Measurements from ENCODE around the gene DHX40.
"Not testable (repeated sequence)": the region's sequence is repeated elsewhere in the genome, so short reads cannot be mapped to it uniquely, and the experiment has no call there.

Gene DHX40

GRCh38 chr17:59631276-59631675, 65.9 kb downstream of the DHX40 start:
- no peak for DNase-seq (ENCODE audit: low spot score)

- DNase-seq (ENCODE audit: low spot score) = no peak
These were observed 67.0 kb downstream of the DHX40 start for GRCh38 chr17:59632398-59632797.

- DNase-seq (ENCODE audit: low spot score) = no peak
These were observed 68.4 kb downstream of the DHX40 start for GRCh38 chr17:59633658-59634359.

GRCh38 chr17:59634632-59635541, 69.5 kb downstream of the DHX40 start:
- DNase-seq (ENCODE audit: low spot score) = no peak

- no peak for DNase-seq (ENCODE audit: low spot score)
These were observed 72.4 kb downstream of the DHX40 start for GRCh38 chr17:59637611-59638310.

DNA sequence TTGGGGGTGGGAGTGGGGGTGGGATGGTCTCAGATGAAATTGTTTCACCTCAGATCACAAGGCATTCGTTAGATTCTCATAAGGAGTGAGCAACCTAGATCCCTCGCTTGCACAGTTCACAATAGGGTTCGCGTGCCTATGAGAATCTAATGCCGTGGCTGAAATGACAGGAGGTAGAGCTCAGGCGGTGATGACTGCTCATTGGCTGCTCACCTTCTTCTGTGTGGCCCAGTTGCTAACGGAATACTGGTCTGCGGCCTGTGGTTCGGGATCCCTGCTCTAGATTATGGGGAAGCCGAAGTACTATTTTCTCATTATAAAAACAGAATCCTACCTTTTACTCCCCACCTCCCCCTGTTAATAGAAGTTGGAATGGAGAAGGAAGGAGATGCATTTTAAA, 73.1 kb downstream of the DHX40 start:
- DNase-seq (ENCODE audit: low spot score) = no peak

- DNase-seq (ENCODE audit: low spot score) = no peak
These were observed 76.5 kb downstream of the DHX40 start for GRCh38 chr17:59641799-59642484.

- no peak for DNase-seq (ENCODE audit: low spot score)
These were observed 77.2 kb downstream of the DHX40 start for GRCh38 chr17:59642565-59642964.

DNA sequence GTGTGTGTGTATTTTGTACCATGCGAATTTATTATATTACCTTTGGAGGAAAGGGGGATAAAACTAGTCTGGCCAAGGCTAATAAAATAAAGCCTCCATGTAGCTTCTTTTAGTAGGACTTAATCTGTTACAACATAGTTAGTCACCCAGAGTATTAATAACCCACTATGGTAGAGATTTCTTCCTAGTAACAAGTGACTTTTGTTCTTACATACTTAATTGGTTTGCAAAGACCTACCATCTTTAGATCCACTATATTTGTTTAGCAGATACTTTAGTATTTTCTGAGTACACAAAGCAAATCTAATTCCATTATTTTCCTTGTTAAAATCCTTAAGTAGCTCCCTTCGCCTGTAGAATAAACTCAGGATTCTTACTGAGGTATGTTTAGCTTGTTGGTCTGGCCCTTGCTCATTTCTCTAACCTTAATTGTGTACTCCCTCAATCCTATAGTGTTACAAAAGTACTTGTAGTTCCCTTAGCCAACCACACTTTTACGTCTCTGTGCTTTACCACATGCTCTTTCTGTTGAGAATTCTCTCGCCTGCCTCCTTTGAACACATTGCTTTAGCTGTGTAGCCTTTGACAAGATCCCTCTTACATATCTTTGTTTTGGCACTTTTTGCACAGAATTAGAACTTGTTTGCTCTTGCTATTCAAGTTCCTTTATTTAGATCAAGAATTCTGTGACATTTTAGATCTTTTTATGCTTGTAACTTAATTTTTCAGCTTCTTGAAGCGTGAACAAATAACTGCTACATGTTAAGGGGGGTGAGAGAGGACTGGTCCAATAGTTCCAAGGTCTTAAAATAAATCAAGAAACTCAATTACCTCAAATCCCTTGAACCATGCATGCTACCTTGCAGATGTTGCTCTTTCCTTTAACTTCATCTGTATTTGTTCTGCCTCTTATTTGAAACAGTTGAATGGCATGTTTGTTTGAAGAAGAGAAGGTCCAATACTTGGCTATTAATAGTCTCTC, 78.0 kb downstream of the DHX40 start:
- no peak for DNase-seq (ENCODE audit: low spot score)

DNA sequence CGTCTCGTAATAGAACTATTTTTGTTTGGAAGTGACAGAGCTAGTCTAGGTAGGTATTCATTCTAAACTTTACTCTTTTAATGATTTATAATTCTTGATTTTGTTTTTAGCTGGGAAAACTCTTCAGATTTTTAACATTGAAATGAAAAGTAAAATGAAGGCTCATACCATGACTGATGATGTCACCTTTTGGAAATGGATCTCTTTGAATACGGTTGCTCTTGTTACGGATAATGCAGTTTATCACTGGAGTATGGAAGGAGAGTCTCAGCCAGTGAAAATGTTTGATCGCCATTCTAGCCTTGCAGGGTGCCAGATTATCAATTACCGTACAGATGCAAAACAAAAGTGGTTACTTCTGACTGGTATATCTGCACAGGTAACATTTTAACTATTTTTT, 81.9 kb downstream of the DHX40 start:
- DNase-seq (ENCODE audit: low spot score) = no peak

DNA sequence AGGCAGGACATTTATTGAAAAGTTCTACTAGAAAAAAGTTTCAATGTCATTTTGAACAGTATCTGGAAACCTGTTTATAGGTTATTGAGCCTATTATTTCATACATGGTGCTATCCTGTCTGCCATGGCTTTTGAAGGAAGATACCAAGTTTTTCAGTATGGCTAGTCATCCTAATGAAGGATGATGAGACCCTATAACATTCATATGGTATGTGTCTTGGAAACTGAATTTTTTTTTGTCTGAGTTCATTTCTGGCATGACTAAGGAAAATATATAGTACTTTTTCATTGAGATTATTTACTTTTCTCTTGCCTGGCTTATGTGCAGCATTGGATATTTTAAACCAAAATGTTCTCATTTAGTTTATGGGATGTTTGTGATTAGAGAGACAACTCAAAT, 84.5 kb downstream of the DHX40 start:
- no peak for DNase-seq (ENCODE audit: low spot score)

- DNase-seq (ENCODE audit: low spot score) = no peak
These were observed 85.2 kb downstream of the DHX40 start for GRCh38 chr17:59650642-59651041.

- DNase-seq (ENCODE audit: low spot score) = no peak
These were observed 85.9 kb downstream of the DHX40 start for GRCh38 chr17:59651346-59651745.

DNA sequence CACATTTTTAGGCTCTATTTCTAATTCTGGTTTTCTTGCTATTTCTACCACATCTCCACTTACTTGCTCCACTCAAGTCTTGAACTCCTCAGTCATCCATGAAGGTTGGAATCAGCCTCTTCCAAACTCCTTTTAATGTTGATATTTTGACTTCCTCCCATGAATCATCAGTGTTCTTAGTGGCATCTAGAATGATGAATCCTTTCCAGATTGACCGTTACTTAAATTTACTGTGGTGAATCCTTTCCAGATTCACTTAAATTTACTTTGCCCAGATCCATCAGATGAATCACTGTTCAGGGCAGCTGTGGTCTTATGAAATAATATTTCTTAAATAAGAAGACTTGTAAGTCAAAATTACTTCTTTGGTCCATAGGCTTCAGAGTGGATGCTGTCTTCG, 86.7 kb downstream of the DHX40 start:
- DNase-seq (ENCODE audit: low spot score) = no peak

DNA sequence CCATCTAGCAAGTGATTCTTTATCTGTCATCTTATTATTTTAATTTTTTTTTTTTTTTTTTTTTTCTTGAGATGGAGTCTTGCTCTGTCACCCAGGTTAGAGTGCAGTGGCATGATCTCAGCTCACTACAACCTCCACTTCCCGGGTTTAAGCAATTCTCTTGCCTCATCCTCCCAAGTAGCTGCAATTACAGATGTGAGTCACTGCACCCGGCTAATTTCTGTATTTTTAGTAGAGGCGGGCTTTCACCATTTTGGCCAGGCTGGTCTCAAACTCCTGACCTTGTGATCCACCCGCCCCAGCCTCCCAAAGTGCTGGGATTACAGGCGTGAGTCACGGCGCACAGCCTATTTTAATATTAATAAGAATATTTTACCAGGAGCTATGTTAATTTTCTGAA, 91.2 kb downstream of the DHX40 start:
- not testable (repeated sequence) for DNase-seq (ENCODE audit: low spot score)

Data from HuH-7.5 (cell line).